Karpas-422 (cell line): Measurements from ENCODE around the gene GOLGA7B. TPM values are rescaled to one million over a fixed set of nuclear protein-coding genes. Genes with fewer than 3 reads are reported as not detected.

Experiments
- DNase-seq: peaks from one replicate; pipeline ENCODE4 v3.0.0-alpha.2; 2015
- H2AFZ ChIP-seq: fragments of 200-600 bp; sonication (generic); 2 replicates; pipeline ENCODE4 v1.6.1; 2014; ENCODE audit warnings: antibody characterized with exemption, low read length, mixed read lengths
- H3K27ac ChIP-seq: fragments of 200-600 bp; sonication (generic); 2 replicates; pipeline ENCODE4 v1.5.1; 2014; ENCODE audit warnings: mild to moderate bottlenecking, low read length, moderate library complexity
- H3K27me3 ChIP-seq: fragments of 200-600 bp; sonication (generic); 2 replicates; pipeline ENCODE4 v1.6.1; 2014; ENCODE audit warnings: low read length, mixed read lengths
- H3K36me3 ChIP-seq: fragments of 200-600 bp; sonication (generic); 2 replicates; pipeline ENCODE4 v1.6.1; 2014; ENCODE audit warnings: low read length, mixed read lengths; ENCODE audit not compliant: insufficient read depth
- H3K4me1 ChIP-seq: fragments of 200-600 bp; sonication (generic); 2 replicates; pipeline ENCODE4 v1.6.1; 2014; ENCODE audit warnings: mild to moderate bottlenecking, low read length, mixed read lengths
- H3K4me2 ChIP-seq: fragments of 200-600 bp; sonication (generic); 2 replicates; pipeline ENCODE4 v1.6.1; 2014; ENCODE audit warnings: low read length, low read depth, mild to moderate bottlenecking; ENCODE audit not compliant: poor library complexity, severe bottlenecking
- H3K4me3 ChIP-seq: fragments of 200-600 bp; sonication (generic); 2 replicates; pipeline ENCODE4 v1.5.1; 2014; ENCODE audit warnings: mild to moderate bottlenecking, antibody characterized with exemption, low read length, mixed read lengths
- H3K79me2 ChIP-seq: fragments of 200-600 bp; sonication (generic); 2 replicates; pipeline ENCODE4 v1.6.1; 2014; ENCODE audit warnings: mild to moderate bottlenecking, low read length, mixed read lengths
- H3K9ac ChIP-seq: fragments of 200-600 bp; sonication (generic); 2 replicates; pipeline ENCODE4 v1.6.0; 2014; ENCODE audit warnings: low read length
- H3K9me2 ChIP-seq: fragments of 200-600 bp; sonication (generic), shearing (Covaris generic); replicated peaks from 2 replicates; pipeline ENCODE4 v1.6.0; 2014; ENCODE audit warnings: mild to moderate bottlenecking, low read length, moderate library complexity; ENCODE audit not compliant: insufficient read depth
- H3K9me3 ChIP-seq: fragments of 300-700, 200-600 bp; sonication (generic); 2 replicates; pipeline ENCODE4 v1.6.1; 2014; ENCODE audit warnings: low read length, mixed read lengths
- H4K20me1 ChIP-seq: fragments of 200-600 bp; sonication (generic); 2 replicates; pipeline ENCODE4 v1.6.1; 2014; ENCODE audit warnings: mild to moderate bottlenecking, antibody characterized with exemption, low read length, low read depth; ENCODE audit not compliant: insufficient read depth
- total RNA-seq: library from RNA; depleted of rRNA; stranded (reverse); fragments of >200 nt; shearing (Covaris generic); gene quantifications from 2 replicates; pipeline ENCODE4 v1.2.3, GENCODE V29; 2014; ENCODE audit warnings: low replicate concordance

The GOLGA7B gene
- total RNA-seq, 1 experiment from 2014 or later = not detected

DNA sequence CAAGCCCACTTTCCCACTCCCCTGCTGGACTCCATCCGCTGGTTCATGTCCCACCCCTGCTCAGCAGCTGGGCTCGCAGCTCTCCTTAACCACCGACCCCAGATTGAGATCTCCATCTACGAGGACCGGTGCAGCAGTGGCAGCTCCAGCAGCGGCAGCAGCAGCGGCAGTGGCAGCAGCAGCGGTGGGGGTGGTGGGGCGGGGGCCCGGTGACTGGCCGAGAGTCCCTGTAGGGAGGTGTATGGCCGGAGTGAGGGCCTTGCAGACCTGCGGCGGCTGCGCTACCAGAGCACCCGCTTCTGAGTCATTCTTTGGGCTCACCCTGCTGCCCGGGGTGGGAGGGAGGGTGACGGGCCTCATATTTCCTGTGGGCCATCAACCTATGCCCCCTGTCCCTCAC is 15.8 kb downstream of the GOLGA7B start:
- Histone ChIP-seq H3K9me2 (no peaks in the 10 kb centered on the region), H3K36me3 (no peaks in the 10 kb centered on the region), H3K79me2 (no peaks in the 10 kb centered on the region)

DNA sequence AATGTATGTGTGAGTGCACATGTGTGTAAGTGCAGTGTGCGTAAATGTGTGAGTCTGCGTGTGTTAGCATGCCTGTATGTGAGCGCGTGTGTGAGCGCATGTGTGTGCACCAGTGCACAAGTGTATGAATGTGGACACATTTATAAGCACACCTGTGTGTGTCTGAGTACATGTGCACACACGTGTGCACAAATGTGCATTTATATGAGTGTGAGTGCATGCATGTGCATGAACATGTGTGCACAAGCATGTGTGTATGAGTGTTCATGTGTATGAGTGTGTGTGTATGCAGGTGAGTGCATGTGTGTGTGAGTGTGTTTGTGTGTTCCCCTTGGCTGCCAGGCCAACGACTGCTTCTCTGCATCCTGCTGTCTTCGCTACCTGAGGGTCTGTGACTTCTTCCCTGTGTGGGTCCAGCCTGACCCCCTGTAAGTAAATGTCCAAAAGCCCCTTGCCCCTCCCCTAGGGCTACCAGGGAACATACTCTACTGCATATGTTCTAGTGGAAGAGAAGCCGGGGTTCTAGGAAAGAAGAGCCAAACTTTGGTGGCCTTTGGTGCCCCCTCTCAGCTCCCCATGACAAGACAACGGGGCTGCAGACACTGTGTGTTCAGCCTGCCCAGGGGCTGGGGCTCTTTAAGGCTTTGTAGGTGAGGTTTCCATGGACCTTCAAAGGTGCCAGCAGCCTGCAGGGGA is 17.0 kb downstream of the GOLGA7B start:
- H3K4me2 ChIP-seq = no peak overlapping the region

More for the DNA sequence above, 15.8 kb downstream of the GOLGA7B start:
- Histone ChIP-seq H3K4me2 (no peak overlapping the region), H3K9ac (no peak overlapping the region), H3K4me1 (no peaks in the 10 kb centered on the region), H4K20me1 (no peaks in the 10 kb centered on the region), H3K27ac (no peak overlapping the region), H2AFZ (no peak overlapping the region), H3K4me3 (no peak overlapping the region), H3K9me3 (no peaks in the 10 kb centered on the region), H3K27me3 (no peaks in the 10 kb centered on the region)
- DNase-seq = no peak

DNA sequence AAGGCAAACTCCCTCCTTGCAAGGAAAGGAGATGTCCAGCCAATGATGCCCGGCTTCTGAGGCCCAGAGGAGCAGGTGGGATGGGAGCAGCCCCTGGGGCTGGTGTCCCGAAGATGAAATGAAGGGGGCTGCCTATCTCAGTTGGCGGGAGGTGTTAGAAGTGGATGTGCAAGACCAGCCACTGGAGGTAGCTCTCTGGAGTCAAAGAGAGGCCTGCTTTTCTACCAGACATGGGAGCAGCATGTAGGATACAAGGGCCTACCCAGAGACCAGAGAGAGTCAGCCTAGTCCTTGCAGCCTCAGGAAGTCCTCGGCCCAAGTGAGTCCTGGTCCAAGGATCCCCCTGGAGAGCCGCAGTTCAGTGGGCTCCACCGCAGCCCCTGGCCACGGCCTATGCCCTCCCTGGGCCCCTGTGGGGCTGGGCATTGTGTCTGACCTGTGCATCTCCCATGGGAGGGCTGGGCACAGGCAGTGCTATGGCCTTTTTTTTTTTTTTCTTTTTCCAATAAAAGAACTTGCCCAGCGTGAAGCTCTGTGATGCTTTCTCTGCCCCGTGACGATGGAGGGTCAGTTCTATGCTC is 17.7 kb downstream of the GOLGA7B start:
- Histone ChIP-seq H3K27me3 (no peaks in the 10 kb centered on the region), H3K4me2 (no peak overlapping the region), H3K9me3 (no peaks in the 10 kb centered on the region), H3K27ac (no peak overlapping the region), H3K9ac (no peak overlapping the region), H3K4me1 (no peaks in the 10 kb centered on the region), H2AFZ (no peak overlapping the region), H3K36me3 (no peaks in the 10 kb centered on the region), H3K9me2 (no peaks in the 10 kb centered on the region), H3K4me3 (no peak overlapping the region), H3K79me2 (no peaks in the 10 kb centered on the region), H4K20me1 (no peaks in the 10 kb centered on the region)
- DNase-seq = no peak

More for the DNA sequence above, 17.0 kb downstream of the GOLGA7B start:
- Histone ChIP-seq H3K27me3 (no peaks in the 10 kb centered on the region), H3K27ac (no peak overlapping the region), H3K4me3 (no peak overlapping the region), H4K20me1 (no peaks in the 10 kb centered on the region), H3K79me2 (no peaks in the 10 kb centered on the region), H2AFZ (no peak overlapping the region), H3K36me3 (no peaks in the 10 kb centered on the region), H3K4me1 (no peaks in the 10 kb centered on the region), H3K9me3 (no peaks in the 10 kb centered on the region), H3K9ac (no peak overlapping the region), H3K9me2 (no peaks in the 10 kb centered on the region)
- DNase-seq = no peak

DNA sequence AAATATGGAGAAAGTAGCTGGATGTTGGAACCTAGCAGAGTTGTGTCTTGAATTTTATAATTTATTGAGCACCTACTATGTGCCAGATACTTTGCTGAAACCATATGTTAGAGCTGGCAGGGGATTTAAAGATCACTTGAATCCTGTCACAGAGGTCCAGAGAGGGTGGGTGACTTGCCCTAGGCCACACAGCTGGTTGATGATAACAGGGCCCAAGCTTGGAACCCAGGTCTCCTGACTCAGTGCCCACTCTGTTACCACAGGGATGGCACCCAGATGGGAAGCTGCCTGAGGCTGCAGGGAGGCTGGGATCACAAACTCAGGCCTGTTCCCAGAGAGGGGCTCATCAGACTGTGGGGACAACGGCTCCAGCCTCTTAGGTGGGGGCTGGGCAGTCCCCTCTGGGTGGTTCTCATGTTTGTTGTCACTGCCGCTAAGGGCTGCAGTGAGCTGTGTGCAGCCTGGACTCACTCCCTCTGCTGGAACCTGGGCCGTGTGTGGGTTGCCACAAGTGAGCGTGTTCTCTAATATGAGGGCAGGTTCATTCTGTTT is 18.6 kb downstream of the GOLGA7B start:
- H3K4me1 ChIP-seq = no peaks in the 10 kb centered on the region
- H3K9ac ChIP-seq = no peak overlapping the region
- no peaks in the 10 kb centered on the region for H3K9me2 ChIP-seq
- no peaks in the 10 kb centered on the region for H3K79me2 ChIP-seq
- no peaks in the 10 kb centered on the region for H3K36me3 ChIP-seq
- H3K4me3 ChIP-seq = no peak overlapping the region
- no peaks in the 10 kb centered on the region for H3K9me3 ChIP-seq
- no peaks in the 10 kb centered on the region for H3K27me3 ChIP-seq
- H3K4me2 ChIP-seq = no peak overlapping the region
- H3K27ac ChIP-seq = no peak overlapping the region
- H2AFZ ChIP-seq = no peak overlapping the region
- H4K20me1 ChIP-seq = no peaks in the 10 kb centered on the region
- no peak for DNase-seq

DNA sequence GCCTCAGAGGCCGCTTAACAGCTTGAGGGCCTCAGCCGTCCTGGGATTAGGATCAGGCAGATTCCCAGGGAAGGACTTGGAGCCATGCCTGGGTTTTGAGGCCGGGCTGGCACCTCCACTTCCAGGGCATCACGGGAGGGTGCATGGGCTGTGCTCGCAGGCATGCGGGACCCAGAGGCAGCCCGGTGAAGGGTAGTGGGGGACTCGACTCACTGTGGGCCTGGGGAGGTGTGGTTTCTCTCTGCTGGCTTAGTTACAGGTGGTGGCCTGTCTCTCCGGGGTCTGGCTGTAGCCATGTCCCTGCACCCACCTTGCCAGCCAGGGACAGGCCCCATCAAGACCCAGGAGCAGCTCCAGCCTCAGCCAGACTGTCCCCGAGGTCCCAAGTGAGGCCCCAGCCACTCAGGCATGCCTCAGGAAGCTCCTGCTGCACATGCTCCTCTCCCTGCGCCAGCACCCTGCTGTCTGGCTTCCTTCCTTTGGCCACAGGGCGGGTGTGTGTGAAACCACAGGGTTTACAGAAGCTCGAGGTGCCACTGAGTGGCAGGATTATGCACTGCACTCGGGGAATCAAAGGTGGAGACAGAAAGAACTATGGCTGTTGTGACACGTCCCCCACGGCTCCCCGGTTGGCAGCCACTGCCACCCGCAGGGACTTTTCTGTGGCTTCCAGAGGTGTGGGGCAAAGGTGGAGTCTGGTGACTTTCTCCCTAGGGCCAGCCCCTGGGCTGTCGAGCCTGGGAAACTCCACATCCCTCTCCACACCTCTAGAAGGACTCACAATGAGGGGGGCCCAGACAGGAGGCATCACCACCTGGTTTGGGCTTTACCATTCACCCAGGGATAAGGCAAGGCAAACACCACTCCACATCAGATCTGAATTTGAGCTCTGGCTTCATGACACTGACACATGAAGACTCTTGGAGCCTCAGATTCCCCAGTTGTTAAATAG is 19.7 kb downstream of the GOLGA7B start:
- no peak overlapping the region for H3K9ac ChIP-seq
- H3K79me2 ChIP-seq = no peaks in the 10 kb centered on the region
- peak; percentile 75 for DNase-seq
- H4K20me1 ChIP-seq = no peaks in the 10 kb centered on the region
- H3K27me3 ChIP-seq = no peaks in the 10 kb centered on the region
- H3K4me2 ChIP-seq = no peak overlapping the region
- H3K9me2 ChIP-seq = no peaks in the 10 kb centered on the region
- H2AFZ ChIP-seq = no peak overlapping the region
- H3K4me1 ChIP-seq = no peaks in the 10 kb centered on the region
- H3K36me3 ChIP-seq = no peaks in the 10 kb centered on the region
- no peak overlapping the region for H3K27ac ChIP-seq
- H3K4me3 ChIP-seq = no peak overlapping the region
- no peaks in the 10 kb centered on the region for H3K9me3 ChIP-seq

DNA sequence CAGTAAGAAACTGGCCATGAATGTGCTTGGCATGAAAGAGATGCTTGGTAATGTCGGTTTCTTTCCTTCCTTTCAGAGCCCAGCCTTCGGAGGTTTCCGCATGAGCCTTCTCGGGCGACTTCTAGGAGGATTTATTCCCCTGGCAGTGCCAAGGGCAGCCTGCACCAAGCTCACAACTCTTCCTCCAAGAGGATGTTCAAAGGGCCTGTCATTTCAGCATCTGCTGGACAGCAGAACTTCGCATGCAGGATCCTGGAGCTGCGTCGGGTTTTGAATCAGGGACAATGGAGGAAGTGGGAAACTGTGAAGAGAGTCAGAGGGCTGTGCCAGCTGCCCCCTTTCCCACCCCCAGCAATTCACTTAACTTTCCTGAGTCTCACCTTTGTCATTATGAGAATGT is 21.3 kb downstream of the GOLGA7B start:
- no peak for DNase-seq

DNA sequence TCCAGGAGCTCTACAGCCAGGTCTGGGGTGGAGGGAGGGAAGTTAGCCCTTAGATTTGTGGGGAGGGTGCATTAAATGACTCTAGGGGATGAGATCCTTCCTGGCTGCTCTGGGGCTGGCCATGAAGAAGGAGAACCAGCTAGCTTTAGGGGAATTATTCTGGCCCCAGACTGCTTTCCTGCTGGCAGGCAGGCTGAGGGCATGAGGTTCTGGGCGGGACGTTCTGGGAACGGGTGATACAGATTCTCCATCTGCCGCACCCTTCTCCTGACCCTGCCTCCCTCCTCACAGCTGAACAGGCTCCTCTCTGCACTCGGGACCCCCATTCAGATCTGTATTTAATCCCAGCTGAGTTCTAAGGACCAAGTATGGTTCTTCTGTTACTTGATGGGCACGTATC is 23.9 kb downstream of the GOLGA7B start:
- Histone ChIP-seq H2AFZ (no peak overlapping the region), H3K36me3 (no peaks in the 10 kb centered on the region), H3K4me3 (no peak overlapping the region), H3K9me2 (no peaks in the 10 kb centered on the region), H3K4me2 (no peak overlapping the region), H4K20me1 (no peaks in the 10 kb centered on the region), H3K79me2 (no peaks in the 10 kb centered on the region), H3K9me3 (no peaks in the 10 kb centered on the region), H3K4me1 (peaks cover 2% of the 10 kb centered on the region; the same call in 1 of the 2 replicates), H3K9ac (no peak overlapping the region), H3K27ac (no peak overlapping the region), H3K27me3 (no peaks in the 10 kb centered on the region)
- DNase-seq = no peak

More for the DNA sequence above, 21.3 kb downstream of the GOLGA7B start:
- Histone ChIP-seq H3K9ac (no peak overlapping the region), H3K4me2 (no peak overlapping the region), H4K20me1 (no peaks in the 10 kb centered on the region), H3K4me1 (no peaks in the 10 kb centered on the region), H3K79me2 (no peaks in the 10 kb centered on the region), H3K27me3 (no peaks in the 10 kb centered on the region), H3K36me3 (no peaks in the 10 kb centered on the region), H3K27ac (no peak overlapping the region), H3K4me3 (no peak overlapping the region), H3K9me3 (no peaks in the 10 kb centered on the region), H3K9me2 (no peaks in the 10 kb centered on the region), H2AFZ (no peak overlapping the region)

DNA sequence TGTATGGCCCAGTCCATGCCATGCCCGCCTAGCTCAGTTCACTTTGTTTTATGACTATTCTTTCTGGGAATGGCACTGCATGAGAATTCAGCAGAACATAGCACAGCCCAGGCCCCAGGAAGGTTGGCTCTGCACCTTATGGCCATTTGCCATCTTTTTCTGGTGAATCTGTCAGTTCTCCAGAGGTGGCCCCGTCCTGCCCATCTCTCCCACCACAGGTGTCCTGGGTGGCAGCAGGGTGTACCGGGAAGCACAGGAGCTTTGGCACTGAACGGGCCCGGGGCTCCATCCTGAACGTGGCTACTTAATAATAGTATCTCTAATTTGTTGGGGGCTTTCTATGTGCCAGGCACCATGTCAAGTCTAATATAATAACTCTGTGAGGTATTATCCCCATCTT is 24.7 kb downstream of the GOLGA7B start:
- no peaks in the 10 kb centered on the region for H3K9me3 ChIP-seq
- no peak overlapping the region for H3K4me3 ChIP-seq
- H3K27ac ChIP-seq = no peak overlapping the region
- no peaks in the 10 kb centered on the region for H3K36me3 ChIP-seq
- no peaks in the 10 kb centered on the region for H4K20me1 ChIP-seq
- no peak overlapping the region for H3K9ac ChIP-seq
- peaks cover 2% of the 10 kb centered on the region; the same call in 1 of the 2 replicates for H3K4me1 ChIP-seq
- no peak overlapping the region for H2AFZ ChIP-seq
- H3K79me2 ChIP-seq = no peaks in the 10 kb centered on the region
- no peaks in the 10 kb centered on the region for H3K9me2 ChIP-seq
- no peak for DNase-seq
- H3K27me3 ChIP-seq = no peaks in the 10 kb centered on the region
- H3K4me2 ChIP-seq = no peak overlapping the region
